Skeletal muscle cell (primary cell): ENCODE measurements around the gene DST.

ENCODE experiments used
- DNase-seq: peaks from one replicate; pipeline ENCODE4 v3.0.0-alpha.2; 2010; ENCODE audit warnings: low read depth
- H3K4me3 ChIP-seq: 2 replicates; pipeline ENCODE4 v1.5.1; 2011; ENCODE audit warnings: low read depth, mild to moderate bottlenecking, control low read depth, low read length, moderate library complexity

Gene DST

GRCh38 chr6:56475736-56476457, 166.8 kb downstream of the DST start:
- no peak for DNase-seq
- no peak overlapping the region for H3K4me3 ChIP-seq

DNA sequence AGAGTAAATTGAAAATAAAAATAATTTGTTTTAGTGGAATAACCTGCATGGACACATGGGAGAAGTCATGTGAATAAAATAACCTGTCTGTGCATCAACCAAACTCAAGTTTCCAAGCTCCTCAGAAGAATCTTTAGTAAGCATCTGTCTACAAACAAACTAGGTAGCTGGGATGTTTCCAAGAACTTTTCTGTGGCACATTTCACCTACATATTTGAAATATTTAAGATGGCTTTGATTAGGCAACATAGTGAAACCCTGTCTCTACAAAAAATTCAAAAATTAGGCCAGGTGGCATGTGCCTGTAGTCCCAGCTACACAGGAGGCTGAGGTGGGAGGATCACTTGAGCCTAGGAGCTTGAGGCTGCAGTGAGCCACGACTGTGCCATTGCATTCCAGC, 168.2 kb downstream of the DST start:
- H3K4me3 ChIP-seq = no peak overlapping the region

GRCh38 chr6:56463443-56463842, 179.2 kb downstream of the DST start:
- no peak overlapping the region for H3K4me3 ChIP-seq
- DNase-seq = no peak

More for the DNA sequence above, 168.2 kb downstream of the DST start:
- no peak for DNase-seq

- H3K4me3 ChIP-seq = no peak overlapping the region
- no peak for DNase-seq
These were observed 183.5 kb downstream of the DST start for GRCh38 chr6:56459030-56459805.

- DNase-seq = no peak
- no peak overlapping the region for H3K4me3 ChIP-seq
These were observed 184.3 kb downstream of the DST start for GRCh38 chr6:56458324-56458884.

- DNase-seq = no peak
These were observed 185.9 kb downstream of the DST start for GRCh38 chr6:56456785-56457184.

DNA sequence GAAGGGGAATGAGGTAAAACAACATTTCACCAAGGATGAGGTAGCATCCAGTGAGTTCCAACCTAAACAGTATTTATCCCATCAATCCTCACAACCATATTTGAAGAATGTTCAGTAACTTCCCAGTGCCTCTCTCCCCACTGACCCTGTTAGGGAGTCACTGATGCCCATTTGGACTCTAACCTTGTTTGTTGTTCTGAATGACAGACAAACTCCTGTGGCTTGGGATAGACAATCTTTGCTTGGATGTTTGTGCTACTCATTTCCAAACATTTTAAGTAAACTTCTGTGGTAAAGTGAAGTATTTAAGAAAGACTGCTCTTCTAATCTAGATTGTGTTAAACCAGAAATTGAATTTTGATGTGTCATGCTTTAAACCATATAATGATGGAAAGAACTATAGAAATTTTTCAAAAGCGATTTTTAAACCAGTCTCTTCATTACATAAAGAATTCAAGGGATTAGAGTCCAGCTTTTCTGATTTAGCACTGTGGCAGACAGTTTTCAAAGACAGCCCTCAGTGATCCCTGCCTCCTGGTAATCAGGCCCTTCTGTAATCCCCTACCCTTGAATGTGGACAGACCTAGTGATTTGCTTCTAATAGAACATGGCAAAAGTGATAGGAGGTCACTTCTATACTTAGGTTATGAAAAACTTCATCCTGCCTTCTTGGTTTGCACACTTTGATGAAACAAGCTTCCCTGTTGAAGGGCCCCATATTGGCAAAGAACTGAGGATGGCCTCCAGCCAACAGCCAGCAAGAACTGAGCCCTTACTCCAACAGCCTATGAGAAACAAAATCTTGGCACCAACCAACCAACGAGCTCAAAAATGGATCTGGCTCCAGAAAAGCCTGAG, 191.6 kb downstream of the DST start:
- no peak overlapping the region for H3K4me3 ChIP-seq
- peak; percentile 49 for DNase-seq

More at GRCh38 chr6:56456785-56457184, 185.9 kb downstream of the DST start:
- H3K4me3 ChIP-seq = no peak overlapping the region

- no peak for DNase-seq
- no peak overlapping the region for H3K4me3 ChIP-seq
These were observed 192.3 kb downstream of the DST start for GRCh38 chr6:56450376-56450775.

DNA sequence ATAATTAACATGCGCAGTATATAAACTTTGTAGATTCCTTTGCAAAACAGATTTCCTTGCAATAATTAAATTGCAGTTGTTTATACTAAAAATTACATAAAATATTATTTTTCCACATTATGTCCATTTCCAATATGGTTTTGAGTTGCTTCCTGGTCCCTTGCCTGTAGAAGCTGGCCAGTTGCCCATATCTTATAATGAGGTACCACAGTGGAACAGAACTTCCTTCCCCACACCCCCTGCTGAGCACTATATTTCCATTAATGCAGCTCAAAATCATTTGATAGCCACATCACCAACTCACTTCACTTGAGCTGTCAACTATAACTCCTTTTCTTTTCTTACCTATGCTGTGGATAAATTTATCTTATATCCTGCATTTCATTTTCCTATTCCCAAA, 194.6 kb downstream of the DST start:
- no peak for DNase-seq
- no peak overlapping the region for H3K4me3 ChIP-seq

GRCh38 chr6:56445818-56446217, 196.9 kb downstream of the DST start:
- no peak overlapping the region for H3K4me3 ChIP-seq
- DNase-seq = no peak

- no peak overlapping the region for H3K4me3 ChIP-seq
- DNase-seq = no peak
These were observed 197.8 kb downstream of the DST start for GRCh38 chr6:56444855-56445254.

DNA sequence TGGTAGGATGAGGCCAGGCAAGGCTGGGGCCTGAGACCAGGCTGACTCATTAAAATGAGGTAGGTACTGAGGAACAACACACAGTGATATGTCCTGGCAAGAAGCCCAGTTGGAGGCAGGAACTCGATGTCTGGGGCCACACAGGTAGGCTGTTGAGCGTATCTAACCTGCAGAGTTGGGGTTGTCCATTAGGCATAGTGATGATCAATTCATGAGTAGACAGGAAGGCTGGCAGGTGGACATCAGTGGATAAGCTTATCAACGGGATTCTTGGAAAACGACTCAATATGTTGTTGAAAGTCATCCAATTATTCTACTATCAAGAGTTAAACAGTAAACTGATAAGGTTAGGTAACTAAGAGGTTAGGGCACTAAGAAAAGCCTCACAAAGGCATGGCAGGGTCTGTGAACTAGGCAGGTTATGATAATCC, 202.1 kb downstream of the DST start:
- no peak for DNase-seq

DNA sequence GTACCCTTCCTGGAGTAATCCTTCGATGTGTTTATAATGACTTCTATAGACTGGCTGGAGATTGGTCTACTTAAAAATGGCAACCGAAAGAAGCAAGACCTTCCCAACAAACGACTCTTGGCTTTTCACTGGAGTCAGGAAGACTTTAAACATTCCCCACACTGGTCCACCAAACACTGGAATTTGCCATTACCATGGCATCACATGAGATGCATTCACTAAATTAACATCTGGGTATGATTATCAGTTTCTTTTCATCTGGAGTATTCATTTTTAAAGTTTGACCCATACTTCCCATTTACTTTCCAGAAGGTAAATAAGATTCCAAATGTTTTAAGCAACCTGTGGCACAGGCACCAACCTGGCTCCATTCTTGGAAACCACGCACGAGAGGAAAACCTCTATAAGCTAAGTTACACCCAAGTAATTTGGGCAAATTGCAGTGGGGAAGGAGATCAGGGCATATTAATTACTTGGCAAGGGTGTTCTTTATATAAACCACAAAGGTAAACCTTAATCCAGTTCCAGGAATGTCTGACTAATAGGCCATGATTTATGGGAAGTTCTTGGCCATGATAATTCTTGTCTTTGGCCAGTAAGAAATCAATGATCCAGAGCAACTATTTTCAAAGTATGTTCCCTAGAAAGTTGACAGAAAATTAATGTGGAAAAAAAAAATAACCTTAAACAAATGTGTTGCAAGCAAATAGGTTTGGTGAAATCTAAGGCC, 205.4 kb downstream of the DST start:
- no peak for DNase-seq

More for the DNA sequence above, 202.1 kb downstream of the DST start:
- no peak overlapping the region for H3K4me3 ChIP-seq

DNA sequence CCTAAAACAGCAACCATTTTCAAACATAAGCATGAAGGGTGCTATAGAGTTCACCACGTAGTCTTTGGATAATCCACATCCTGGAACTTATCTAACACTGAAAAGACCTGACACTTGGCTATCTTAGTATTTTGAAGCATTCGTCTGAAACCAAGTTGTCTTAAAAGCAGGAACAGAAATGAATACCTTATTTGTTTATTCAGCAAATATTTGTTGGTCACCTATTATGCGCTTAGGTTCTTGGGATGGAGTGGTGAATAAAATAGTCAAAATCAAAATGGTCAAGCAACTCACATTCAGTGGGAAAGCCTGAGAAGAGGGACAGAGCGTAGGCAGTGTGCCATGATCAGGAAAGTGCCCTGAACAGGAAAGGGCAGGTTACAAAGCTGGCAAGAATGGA, 206.9 kb downstream of the DST start:
- H3K4me3 ChIP-seq = no peak overlapping the region
- no peak for DNase-seq

More for the DNA sequence above, 205.4 kb downstream of the DST start:
- H3K4me3 ChIP-seq = no peak overlapping the region

DNA sequence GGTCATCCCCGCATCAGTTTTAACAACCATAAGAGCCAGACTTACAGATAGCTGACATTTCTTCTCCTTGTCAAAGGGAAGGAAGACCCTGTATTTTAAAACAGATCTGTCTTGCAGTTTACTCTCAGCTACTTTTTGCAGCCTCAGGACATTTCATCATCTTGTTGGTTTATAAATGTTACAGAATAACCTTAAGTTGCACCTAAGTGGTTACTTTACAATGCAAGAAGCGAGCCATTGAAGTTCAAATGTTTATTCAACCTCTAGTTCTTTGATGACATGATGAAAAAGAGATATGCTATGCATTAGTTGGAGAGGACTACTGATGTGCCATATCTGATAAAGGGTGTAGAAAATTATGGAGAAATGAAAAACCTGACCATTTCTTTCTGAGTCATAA, 207.4 kb downstream of the DST start:
- no peak overlapping the region for H3K4me3 ChIP-seq
- DNase-seq = no peak

DNA sequence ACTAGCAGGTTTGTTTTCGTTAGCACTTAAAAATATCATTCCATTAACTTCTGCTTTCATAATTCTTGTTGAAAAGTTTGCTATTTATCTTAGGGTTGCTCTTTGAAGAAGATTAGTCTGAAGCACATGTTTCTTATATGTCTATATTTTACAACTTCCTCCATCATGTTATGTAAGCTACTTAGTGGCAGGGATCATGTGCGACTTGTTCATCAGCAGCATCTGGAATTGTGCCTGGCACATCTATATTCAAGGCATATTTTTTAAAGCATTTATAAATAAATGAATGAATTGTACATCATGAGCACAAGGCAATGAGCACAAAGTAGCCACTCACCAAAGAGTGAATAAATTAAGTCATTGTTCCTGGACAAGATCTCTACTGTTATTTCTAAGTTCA, 208.1 kb downstream of the DST start:
- no peak overlapping the region for H3K4me3 ChIP-seq
- DNase-seq = no peak

- H3K4me3 ChIP-seq = no peak overlapping the region
- no peak for DNase-seq
These were observed 209.6 kb downstream of the DST start for GRCh38 chr6:56433119-56433518.

- H3K4me3 ChIP-seq = no peak overlapping the region
- DNase-seq = no peak
These were observed 210.5 kb downstream of the DST start for GRCh38 chr6:56432194-56432593.
